Measurements from ENCODE around the gene ARHGAP4.

ARHGAP4 gene

GRCh38 chrX:153913701-153914100 lies 12.4 kb downstream of the ARHGAP4 start:
- H3F3A ChIP-seq (ENCODE audit: insufficient read depth, low read length), result no peaks in the 10 kb centered on the region
- H3K9me2 ChIP-seq (ENCODE audit: low read depth, low read length), result no peaks in the 10 kb centered on the region
- H4K20me1 ChIP-seq (ENCODE audit: insufficient read depth, low read length), result no peaks in the 10 kb centered on the region
- H2AFZ ChIP-seq (ENCODE audit: low read length), result no peak overlapping the region
- H3K27me3 ChIP-seq (ENCODE audit: insufficient read depth, low read length), result no peaks in the 10 kb centered on the region
- H3K4me1 ChIP-seq (ENCODE audit: insufficient read depth, low read length, severe bottlenecking), result no peaks in the 10 kb centered on the region
- no peak overlapping the region for H3K27ac ChIP-seq (ENCODE audit: low read depth, low read length, poor library complexity, severe bottlenecking)
- no peak overlapping the region for H3K4me3 ChIP-seq (ENCODE audit: low read depth, low read length, poor library complexity, severe bottlenecking)
- H3K4me2 ChIP-seq (ENCODE audit: low read length), result no peak overlapping the region
- TF ChIP-seq EZH2 (IDR thresholded peaks at IDR 0.05; ENCODE audit: borderline replicate concordance, low read length), result no peak
- TF ChIP-seq CTCF (IDR thresholded peaks at IDR 0.05; ENCODE audit: low read length), result no peak
- peaks cover 45% of the 10 kb centered on the region for H3K36me3 ChIP-seq (ENCODE audit: insufficient read depth, low read length)
- H3K9me3 ChIP-seq (ENCODE audit: low read length), result no peaks in the 10 kb centered on the region
- no peak overlapping the region for H3K9ac ChIP-seq (ENCODE audit: low read length)
- no peaks in the 10 kb centered on the region for H3K79me2 ChIP-seq (ENCODE audit: insufficient read depth, low read length)

GRCh38 chrX:153913211-153913610 lies 12.9 kb downstream of the ARHGAP4 start:
- Histone ChIP-seq H2AFZ (ENCODE audit: low read length) (no peak overlapping the region), H3F3A (ENCODE audit: insufficient read depth, low read length) (no peaks in the 10 kb centered on the region), H3K27me3 (ENCODE audit: insufficient read depth, low read length) (no peaks in the 10 kb centered on the region), H3K27ac (ENCODE audit: low read depth, low read length, poor library complexity, severe bottlenecking) (no peak overlapping the region), H3K9ac (ENCODE audit: low read length) (no peak overlapping the region), H3K9me3 (ENCODE audit: low read length) (no peaks in the 10 kb centered on the region), H3K4me3 (ENCODE audit: low read depth, low read length, poor library complexity, severe bottlenecking) (no peak overlapping the region), H4K20me1 (ENCODE audit: insufficient read depth, low read length) (no peaks in the 10 kb centered on the region), H3K9me2 (ENCODE audit: low read depth, low read length) (no peaks in the 10 kb centered on the region), H3K36me3 (ENCODE audit: insufficient read depth, low read length) (peaks cover 43% of the 10 kb centered on the region), H3K79me2 (ENCODE audit: insufficient read depth, low read length) (no peaks in the 10 kb centered on the region), H3K4me2 (ENCODE audit: low read length) (no peak overlapping the region), H3K4me1 (ENCODE audit: insufficient read depth, low read length, severe bottlenecking) (no peaks in the 10 kb centered on the region)
- TF ChIP-seq CTCF (IDR thresholded peaks at IDR 0.05; ENCODE audit: low read length) (no peak), EZH2 (IDR thresholded peaks at IDR 0.05; ENCODE audit: borderline replicate concordance, low read length) (no peak)

DNA sequence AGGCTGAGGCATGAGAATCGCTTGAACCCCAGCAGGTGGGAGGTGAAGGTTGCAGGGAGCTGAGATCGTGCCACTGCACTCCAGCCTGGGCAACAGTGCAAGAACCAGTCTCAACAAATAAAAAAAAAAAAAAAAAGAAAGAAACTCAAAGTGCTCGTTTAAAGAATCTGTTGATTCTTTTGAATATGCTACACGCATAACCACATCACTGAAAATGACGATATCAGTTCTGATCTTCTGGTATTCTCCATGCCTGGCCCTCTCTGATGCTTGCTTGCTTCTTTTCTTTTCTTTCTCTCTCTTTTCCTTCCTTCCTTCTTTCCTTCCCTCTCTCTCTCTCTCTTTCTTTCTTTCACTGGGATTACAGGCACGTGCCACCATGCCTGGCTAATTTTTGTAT lies 14.3 kb downstream of the ARHGAP4 start:
- Histone ChIP-seq H3K27me3 (ENCODE audit: insufficient read depth, low read length) (no peaks in the 10 kb centered on the region), H3K9ac (ENCODE audit: low read length) (no peak overlapping the region), H3K4me2 (ENCODE audit: low read length) (no peak overlapping the region), H4K20me1 (ENCODE audit: insufficient read depth, low read length) (no peaks in the 10 kb centered on the region), H3F3A (ENCODE audit: insufficient read depth, low read length) (no peaks in the 10 kb centered on the region), H3K36me3 (ENCODE audit: insufficient read depth, low read length) (peaks cover 37% of the 10 kb centered on the region), H3K27ac (ENCODE audit: low read depth, low read length, poor library complexity, severe bottlenecking) (no peak overlapping the region), H3K9me2 (ENCODE audit: low read depth, low read length) (no peaks in the 10 kb centered on the region), H3K4me1 (ENCODE audit: insufficient read depth, low read length, severe bottlenecking) (no peaks in the 10 kb centered on the region), H2AFZ (ENCODE audit: low read length) (no peak overlapping the region), H3K9me3 (ENCODE audit: low read length) (no peaks in the 10 kb centered on the region), H3K4me3 (ENCODE audit: low read depth, low read length, poor library complexity, severe bottlenecking) (no peak overlapping the region), H3K79me2 (ENCODE audit: insufficient read depth, low read length) (no peaks in the 10 kb centered on the region)
- TF ChIP-seq CTCF (IDR thresholded peaks at IDR 0.05; ENCODE audit: low read length) (no peak), EZH2 (IDR thresholded peaks at IDR 0.05; ENCODE audit: borderline replicate concordance, low read length) (no peak)
